NCI-H446 treated with DMSO at 0.1 percent for 48 hours (cell line): ENCODE data around the gene ARG2.

Source experiments
- DNase-seq: peaks from one replicate; lab custom pipeline; 2025; lab: John Stamatoyannopoulos, UW

ARG2 gene

DNA sequence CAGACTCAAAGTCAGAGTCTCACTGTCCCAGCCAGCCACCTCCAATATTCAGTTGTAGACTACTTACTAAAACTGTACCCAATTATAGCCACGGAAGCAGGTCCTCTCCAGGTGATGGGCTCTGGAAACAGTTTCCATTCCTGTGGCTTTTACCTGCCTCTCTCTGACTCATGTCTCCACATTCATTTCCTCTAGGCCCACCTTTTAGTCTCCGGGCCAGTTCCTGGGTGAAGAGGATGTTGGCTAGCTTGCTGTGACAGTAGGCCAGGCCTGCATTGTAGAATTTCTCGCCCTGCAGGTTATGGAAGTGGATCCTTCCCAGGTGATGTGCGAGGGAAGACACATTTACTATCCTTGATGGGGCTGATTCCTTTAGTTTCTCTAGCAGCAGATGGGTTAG, 70.3 kb downstream of the ARG2 start:
- DNase-seq = no peak

DNA sequence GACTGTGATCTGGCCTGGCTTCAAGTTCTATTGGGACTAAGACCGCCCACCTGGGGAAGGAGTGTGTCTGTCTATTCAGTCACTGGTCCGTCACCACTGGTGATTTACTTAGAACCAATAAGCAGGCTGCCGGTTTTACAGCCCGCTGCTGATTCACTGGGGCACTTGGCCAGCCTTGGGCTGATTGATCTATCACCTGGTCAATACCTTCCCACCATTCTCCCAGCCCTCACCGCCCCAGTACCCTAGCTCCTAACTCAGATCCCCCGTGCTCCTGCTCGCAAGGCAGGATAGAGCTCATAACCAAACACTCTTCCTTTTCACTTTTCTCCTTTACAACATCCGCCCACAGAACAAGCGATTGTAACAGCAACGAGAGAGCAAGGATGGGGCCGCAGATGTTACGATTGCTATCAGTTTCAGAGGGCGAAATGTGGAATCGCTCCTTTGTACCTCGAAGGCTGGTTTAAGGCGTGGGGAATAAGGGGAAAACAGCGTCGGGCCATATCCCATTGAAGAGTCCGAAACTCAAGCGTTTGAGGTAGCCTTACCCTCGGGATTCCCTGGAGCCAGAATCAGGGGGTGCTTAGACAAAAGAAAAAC, 75.2 kb downstream of the ARG2 start:
- DNase-seq = peak; percentile 73

DNA sequence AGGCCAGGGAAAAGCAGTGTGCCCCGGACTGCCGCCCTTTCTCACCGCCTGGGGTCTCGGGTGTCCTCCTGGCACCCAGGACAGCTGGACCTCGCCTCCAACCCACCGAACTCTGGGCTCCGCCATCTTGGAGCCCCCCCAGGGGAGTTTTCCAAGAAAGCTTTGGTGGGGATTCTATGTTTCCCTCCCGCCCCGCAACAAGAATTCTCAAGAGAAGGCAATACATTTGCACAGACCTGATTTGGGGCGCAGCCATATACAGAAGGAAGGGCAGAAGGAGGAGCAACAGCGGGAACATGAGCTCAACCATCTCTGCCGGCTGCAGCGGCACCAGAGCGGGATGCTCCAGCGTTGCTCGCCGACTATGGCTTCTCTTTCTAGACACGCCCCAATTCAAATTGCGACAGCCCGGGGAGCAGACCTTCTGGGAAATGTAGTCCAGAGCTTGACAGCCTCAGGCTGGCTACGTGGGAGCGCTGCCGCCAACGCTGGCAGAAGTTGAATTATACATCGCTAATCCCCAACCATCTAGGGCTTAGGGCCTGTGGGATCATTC, 75.8 kb downstream of the ARG2 start, which contains the start of gene RDH11:
Gene RDH11, minus strand, starts transcription at position 371 of the 556 bp plus-strand sequence. Its CDS starts 61 bp downstream, at position 310.
- peak; percentile 85 for DNase-seq

DNA sequence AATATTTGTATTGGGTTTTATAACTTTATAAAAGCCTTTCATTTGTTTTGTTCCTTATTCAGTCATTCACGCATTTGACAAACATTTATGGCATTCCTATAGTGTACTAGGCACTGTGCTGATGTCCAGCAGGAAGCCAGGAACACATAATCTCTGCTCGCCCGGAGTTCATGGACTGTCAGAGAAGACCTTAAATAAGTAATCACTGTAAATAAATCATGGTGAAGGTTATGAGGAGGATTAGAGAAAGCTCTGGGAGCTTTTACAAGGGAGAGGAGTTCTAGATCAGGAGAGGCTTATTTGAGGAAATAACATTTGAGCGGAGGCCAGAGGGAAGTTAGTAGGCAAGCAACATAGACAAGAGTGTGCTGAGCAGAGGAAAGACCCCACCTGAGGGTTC, 77.3 kb downstream of the ARG2 start:
- DNase-seq = no peak

DNA sequence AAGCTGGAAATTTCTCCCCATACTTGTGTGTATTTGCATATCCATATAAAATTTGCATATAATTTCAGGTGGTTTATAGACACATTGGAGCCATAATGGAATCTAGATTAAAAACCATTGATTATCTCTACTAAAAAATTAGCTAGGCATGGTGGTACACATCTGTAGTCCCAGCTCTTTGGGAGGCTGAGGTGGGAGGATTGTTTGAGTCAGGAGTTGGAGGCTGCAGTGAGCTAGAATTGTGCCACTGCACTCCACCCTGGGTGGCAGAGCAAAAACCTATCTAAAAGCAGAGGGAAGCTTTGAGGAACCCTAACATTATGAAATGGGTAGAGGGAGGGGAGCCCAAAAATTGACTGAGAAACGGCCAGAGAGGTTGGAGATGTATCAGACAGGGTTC, 78.5 kb downstream of the ARG2 start:
- no peak for DNase-seq
